Measurements from ENCODE around the gene OBSCN. TPM values are rescaled to one million over a fixed set of nuclear protein-coding genes. Genes with fewer than 3 reads are reported as not detected.

The OBSCN gene
- total RNA-seq, 1 donor from 2014 or later, result 16.9 TPM

- Mint-ChIP-seq H3K27ac (ENCODE audit: unreplicated experiment) (no peak overlapping the region), H3K9me3 (ENCODE audit: unreplicated experiment) (no peaks in the 10 kb centered on the region), H3K4me1 (ENCODE audit: unreplicated experiment) (peaks cover 6% of the 10 kb centered on the region), H3K36me3 (ENCODE audit: low read depth, unreplicated experiment) (no peaks in the 10 kb centered on the region), H3K4me3 (ENCODE audit: unreplicated experiment) (no peak overlapping the region), H3K27me3 (ENCODE audit: unreplicated experiment) (peaks cover 6% of the 10 kb centered on the region)
- no peak for DNase-seq (ENCODE audit: low spot score)
- no peak for TF ChIP-seq CTCF (IDR thresholded peaks at IDR 0.05; ENCODE audit: unreplicated experiment)
Measured at GRCh38 chr1:228426518-228427175, 218.8 kb downstream of the OBSCN start.

GRCh38 chr1:228428412-228428811, 220.6 kb downstream of the OBSCN start:
- H3K27me3 Mint-ChIP-seq (ENCODE audit: unreplicated experiment), result peaks cover 6% of the 10 kb centered on the region
- TF ChIP-seq CTCF (IDR thresholded peaks at IDR 0.05; ENCODE audit: unreplicated experiment), result no peak
- no peaks in the 10 kb centered on the region for H3K36me3 Mint-ChIP-seq (ENCODE audit: low read depth, unreplicated experiment)
- H3K27ac Mint-ChIP-seq (ENCODE audit: unreplicated experiment), result no peak overlapping the region
- peaks cover 10% of the 10 kb centered on the region for H3K4me1 Mint-ChIP-seq (ENCODE audit: unreplicated experiment)
- no peak overlapping the region for H3K4me3 Mint-ChIP-seq (ENCODE audit: unreplicated experiment)
- H3K9me3 Mint-ChIP-seq (ENCODE audit: unreplicated experiment), result no peaks in the 10 kb centered on the region
- no peak for DNase-seq (ENCODE audit: low spot score)

Small RNAs within 50 kb of the gene (microRNA-seq; reads per million reads assigned to microRNA genes)
- 1.3 reads per million, percentile 18 among the genes with 10 or more reads in this experiment for gene MIR6742 (ENCODE audit: unreplicated experiment)

Other genes starting within 250 kb of the OBSCN start
- not detected for gene WNT3A, start 201.0 kb upstream of the OBSCN start, total RNA-seq (ENCODE audit: unreplicated experiment)
- gene ARF1, start 125.3 kb upstream of the OBSCN start, total RNA-seq (ENCODE audit: unreplicated experiment), result 393 TPM
- gene C1orf35, start 104.7 kb upstream of the OBSCN start, total RNA-seq (ENCODE audit: unreplicated experiment), result 23.2 TPM
- 47.5 TPM for gene MRPL55, start 98.7 kb upstream of the OBSCN start, total RNA-seq (ENCODE audit: unreplicated experiment)
- gene GUK1, start 67.8 kb upstream of the OBSCN start, total RNA-seq (ENCODE audit: unreplicated experiment), result 280 TPM
- gene GJC2, start 58.1 kb upstream of the OBSCN start, total RNA-seq (ENCODE audit: unreplicated experiment), result 13.0 TPM
- 11.5 TPM for gene IBA57, start 42.2 kb upstream of the OBSCN start, total RNA-seq (ENCODE audit: unreplicated experiment)
- gene TRIM11, start 198.8 kb downstream of the OBSCN start, total RNA-seq (ENCODE audit: unreplicated experiment), result 39.9 TPM
- gene TRIM17, start 208.8 kb downstream of the OBSCN start, total RNA-seq (ENCODE audit: unreplicated experiment), result 2.3 TPM